ENCODE results near the gene LINC00632.

LINC00632 gene

GRCh38 chrX:140799216-140799615, 89.7 kb downstream of the LINC00632 start:
- H3K9ac ChIP-seq (ENCODE audit: low read length) = no peak overlapping the region
- WGBS = 100% methylated on average over 1 of the region's 2 CpGs
- H3K4me3 ChIP-seq (ENCODE audit: insufficient read depth in 1 of 2, low read depth in 1 of 2, low read length in 2 of 2) = no peak overlapping the region
- H3K4me2 ChIP-seq (ENCODE audit: low read length, poor library complexity, severe bottlenecking) = no peak overlapping the region
- no peaks in the 10 kb centered on the region for H3K36me3 ChIP-seq (ENCODE audit: control insufficient read depth in 1 of 2, insufficient read depth in 2 of 2, low read depth in 1 of 2, low read length in 2 of 2)
- H3K9me3 ChIP-seq (ENCODE audit: control insufficient read depth, low read length) = no peaks in the 10 kb centered on the region
- no peak overlapping the region for H2BK5ac ChIP-seq (ENCODE audit: low read depth, low read length, poor library complexity, severe bottlenecking)
- DNase-seq = no peak
- no peak overlapping the region for H2BK15ac ChIP-seq (ENCODE audit: low read depth, poor library complexity, severe bottlenecking)
- H3K27me3 ChIP-seq (ENCODE audit: control insufficient read depth in 1 of 2, insufficient read depth in 1 of 2, low read length in 2 of 2) = no peaks in the 10 kb centered on the region
- H3K27ac ChIP-seq (ENCODE audit: low read length, poor library complexity, severe bottlenecking) = no peak overlapping the region
- H3K14ac ChIP-seq (ENCODE audit: low read length in 2 of 2) = no peak overlapping the region
- H4K8ac ChIP-seq (ENCODE audit: low read length) = no peak overlapping the region
- H2AK5ac ChIP-seq (ENCODE audit: low read length, severe bottlenecking) = no peak overlapping the region
- H3K4ac ChIP-seq (ENCODE audit: low read depth in 1 of 2, low read length in 2 of 2) = no peak overlapping the region
- H2BK12ac ChIP-seq (ENCODE audit: low read length in 2 of 2) = no peak overlapping the region
- no peaks in the 10 kb centered on the region for H3K4me1 ChIP-seq (ENCODE audit: control insufficient read depth, insufficient read depth, low read depth, low read length)
- H2BK120ac ChIP-seq (ENCODE audit: low read depth, low read length) = no peak overlapping the region
- H3K23ac ChIP-seq (ENCODE audit: low read length in 2 of 2) = no peak overlapping the region
- H3K79me1 ChIP-seq (replicated peaks; ENCODE audit: low read length, poor library complexity, severe bottlenecking) = no peaks in the 10 kb centered on the region
- H3K18ac ChIP-seq (ENCODE audit: low read depth in 1 of 2, low read length in 2 of 2) = no peak overlapping the region
- no peak overlapping the region for H4K91ac ChIP-seq (ENCODE audit: low read length)
- no peak overlapping the region for H2AFZ ChIP-seq (ENCODE audit: low read depth, low read length)

DNA sequence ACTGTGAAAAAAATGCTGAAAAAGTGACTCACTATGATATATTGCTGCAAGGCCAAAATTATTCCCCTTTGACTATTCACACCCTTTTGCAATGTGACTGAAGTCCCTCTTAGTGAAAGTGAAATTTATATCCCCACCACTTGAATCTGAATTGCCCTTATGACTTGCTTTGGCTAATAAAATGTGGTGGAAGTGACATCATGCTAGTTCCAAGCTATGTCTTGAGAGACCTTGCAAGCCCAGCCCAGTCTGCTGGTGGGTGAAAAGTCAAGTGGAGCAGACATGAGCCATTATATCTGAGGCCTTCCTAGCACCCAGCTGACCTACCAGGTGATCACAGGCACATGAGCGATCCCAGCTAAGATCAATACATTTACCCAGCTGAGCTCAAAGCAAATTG, 94.7 kb downstream of the LINC00632 start:
- H3K4ac ChIP-seq (ENCODE audit: low read depth in 1 of 2, low read length in 2 of 2) = no peak overlapping the region
- WGBS = 100% methylated on average over 1 of the region's 1 CpG
- H3K4me2 ChIP-seq (ENCODE audit: low read length, poor library complexity, severe bottlenecking) = no peak overlapping the region
- no peak overlapping the region for H2AFZ ChIP-seq (ENCODE audit: low read depth, low read length)
- no peaks in the 10 kb centered on the region for H3K27me3 ChIP-seq (ENCODE audit: control insufficient read depth in 1 of 2, insufficient read depth in 1 of 2, low read length in 2 of 2)
- no peak overlapping the region for H2BK15ac ChIP-seq (ENCODE audit: low read depth, poor library complexity, severe bottlenecking)
- H4K8ac ChIP-seq (ENCODE audit: low read length) = no peak overlapping the region
- no peak overlapping the region for H2AK5ac ChIP-seq (ENCODE audit: low read length, severe bottlenecking)
- no peak overlapping the region for H3K9ac ChIP-seq (ENCODE audit: low read length)
- H3K4me3 ChIP-seq (ENCODE audit: insufficient read depth in 1 of 2, low read depth in 1 of 2, low read length in 2 of 2) = no peak overlapping the region
- H3K27ac ChIP-seq (ENCODE audit: low read length, poor library complexity, severe bottlenecking) = no peak overlapping the region
- no peak overlapping the region for H4K91ac ChIP-seq (ENCODE audit: low read length)
- H2BK12ac ChIP-seq (ENCODE audit: low read length in 2 of 2) = no peak overlapping the region
- H3K36me3 ChIP-seq (ENCODE audit: control insufficient read depth in 1 of 2, insufficient read depth in 2 of 2, low read depth in 1 of 2, low read length in 2 of 2) = no peaks in the 10 kb centered on the region
- no peaks in the 10 kb centered on the region for H3K9me3 ChIP-seq (ENCODE audit: control insufficient read depth, low read length)
- no peak overlapping the region for H3K23ac ChIP-seq (ENCODE audit: low read length in 2 of 2)
- no peak for DNase-seq
- H3K18ac ChIP-seq (ENCODE audit: low read depth in 1 of 2, low read length in 2 of 2) = no peak overlapping the region
- H3K79me1 ChIP-seq (replicated peaks; ENCODE audit: low read length, poor library complexity, severe bottlenecking) = no peaks in the 10 kb centered on the region
- H3K14ac ChIP-seq (ENCODE audit: low read length in 2 of 2) = no peak overlapping the region
- H2BK5ac ChIP-seq (ENCODE audit: low read depth, low read length, poor library complexity, severe bottlenecking) = no peak overlapping the region
- H3K4me1 ChIP-seq (ENCODE audit: control insufficient read depth, insufficient read depth, low read depth, low read length) = no peaks in the 10 kb centered on the region
- no peak overlapping the region for H2BK120ac ChIP-seq (ENCODE audit: low read depth, low read length)

- Histone ChIP-seq H2BK5ac (ENCODE audit: low read depth, low read length, poor library complexity, severe bottlenecking) (no peak overlapping the region), H2BK15ac (ENCODE audit: low read depth, poor library complexity, severe bottlenecking) (no peak overlapping the region), H3K4me1 (ENCODE audit: control insufficient read depth, insufficient read depth, low read depth, low read length) (no peaks in the 10 kb centered on the region), H3K9ac (ENCODE audit: low read length) (no peak overlapping the region), H2BK120ac (ENCODE audit: low read depth, low read length) (no peak overlapping the region), H4K8ac (ENCODE audit: low read length) (no peak overlapping the region), H3K27me3 (ENCODE audit: control insufficient read depth in 1 of 2, insufficient read depth in 1 of 2, low read length in 2 of 2) (peaks cover 0 to 9% of the 10 kb centered on the region in 2 experiments), H3K9me3 (ENCODE audit: control insufficient read depth, low read length) (peaks cover 27% of the 10 kb centered on the region), H3K4me2 (ENCODE audit: low read length, poor library complexity, severe bottlenecking) (no peak overlapping the region), H3K14ac (ENCODE audit: low read length in 2 of 2) (no peak overlapping the region), H3K27ac (ENCODE audit: low read length, poor library complexity, severe bottlenecking) (no peak overlapping the region), H3K36me3 (ENCODE audit: control insufficient read depth in 1 of 2, insufficient read depth in 2 of 2, low read depth in 1 of 2, low read length in 2 of 2) (no peaks in the 10 kb centered on the region), H2AK5ac (ENCODE audit: low read length, severe bottlenecking) (no peak overlapping the region), H3K23ac (ENCODE audit: low read length in 2 of 2) (no peak overlapping the region), H2BK12ac (ENCODE audit: low read length in 2 of 2) (no peak overlapping the region), H2AFZ (ENCODE audit: low read depth, low read length) (no peak overlapping the region), H3K79me1 (replicated peaks; ENCODE audit: low read length, poor library complexity, severe bottlenecking) (no peaks in the 10 kb centered on the region), H3K18ac (ENCODE audit: low read depth in 1 of 2, low read length in 2 of 2) (no peak overlapping the region), H3K4ac (ENCODE audit: low read depth in 1 of 2, low read length in 2 of 2) (no peak overlapping the region), H3K4me3 (ENCODE audit: insufficient read depth in 1 of 2, low read depth in 1 of 2, low read length in 2 of 2) (no peak overlapping the region), H4K91ac (ENCODE audit: low read length) (no peak overlapping the region)
- 73% methylated on average over 6 of the region's 6 CpGs for WGBS
- no peak for DNase-seq
These were observed 106.3 kb downstream of the LINC00632 start for GRCh38 chrX:140815868-140816267.

DNA sequence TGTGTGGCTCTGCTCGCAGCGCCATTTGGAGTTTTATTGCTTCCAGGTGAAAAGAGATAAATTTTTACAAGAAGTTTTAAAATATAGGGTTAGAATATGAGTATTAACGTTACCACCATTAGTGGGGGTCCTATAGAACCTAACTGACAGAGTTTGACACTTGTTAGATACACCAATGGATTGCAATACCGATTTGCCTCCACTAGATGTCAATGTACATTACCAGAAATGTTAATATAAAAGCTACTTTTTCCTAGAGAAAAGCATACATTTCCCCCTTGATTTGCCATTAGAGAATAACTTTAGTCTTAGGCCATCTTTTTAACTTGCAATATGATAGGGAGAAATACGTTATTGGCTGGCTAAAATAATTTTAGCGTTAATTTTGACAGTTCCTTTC, 108.4 kb downstream of the LINC00632 start:
- Histone ChIP-seq H3K4me1 (ENCODE audit: control insufficient read depth, insufficient read depth, low read depth, low read length) (no peaks in the 10 kb centered on the region), H3K18ac (ENCODE audit: low read depth in 1 of 2, low read length in 2 of 2) (no peak overlapping the region), H2BK12ac (ENCODE audit: low read length in 2 of 2) (no peak overlapping the region), H3K79me1 (replicated peaks; ENCODE audit: low read length, poor library complexity, severe bottlenecking) (no peaks in the 10 kb centered on the region), H2BK120ac (ENCODE audit: low read depth, low read length) (no peak overlapping the region), H4K8ac (ENCODE audit: low read length) (no peak overlapping the region), H4K91ac (ENCODE audit: low read length) (no peak overlapping the region), H3K23ac (ENCODE audit: low read length in 2 of 2) (no peak overlapping the region), H3K4me2 (ENCODE audit: low read length, poor library complexity, severe bottlenecking) (no peak overlapping the region), H2BK5ac (ENCODE audit: low read depth, low read length, poor library complexity, severe bottlenecking) (no peak overlapping the region), H3K4me3 (ENCODE audit: insufficient read depth in 1 of 2, low read depth in 1 of 2, low read length in 2 of 2) (no peak overlapping the region), H3K14ac (ENCODE audit: low read length in 2 of 2) (no peak overlapping the region), H3K4ac (ENCODE audit: low read depth in 1 of 2, low read length in 2 of 2) (no peak overlapping the region), H3K9me3 (ENCODE audit: control insufficient read depth, low read length) (peaks cover 7% of the 10 kb centered on the region), H3K9ac (ENCODE audit: low read length) (no peak overlapping the region), H2AK5ac (ENCODE audit: low read length, severe bottlenecking) (no peak overlapping the region), H2AFZ (ENCODE audit: low read depth, low read length) (no peak overlapping the region), H3K36me3 (ENCODE audit: control insufficient read depth in 1 of 2, insufficient read depth in 2 of 2, low read depth in 1 of 2, low read length in 2 of 2) (no peaks in the 10 kb centered on the region), H3K27ac (ENCODE audit: low read length, poor library complexity, severe bottlenecking) (no peak overlapping the region), H3K27me3 (ENCODE audit: control insufficient read depth in 1 of 2, insufficient read depth in 1 of 2, low read length in 2 of 2) (peaks cover 0 to 10% of the 10 kb centered on the region in 2 experiments), H2BK15ac (ENCODE audit: low read depth, poor library complexity, severe bottlenecking) (no peak overlapping the region)
- WGBS = 28% methylated on average over 2 of the region's 6 CpGs
- peak; percentile 18 for DNase-seq

Measured in mesenchymal stem cell (in vitro differentiated cells and primary cell).